GM12878 (cell line): ENCODE results near the gene ADGRG7. TPM values are rescaled to one million over a fixed set of nuclear protein-coding genes. Genes with fewer than 3 reads are reported as not detected.

ENCODE experiments used
- ATAC-seq: fragments of 200-7000 bp; cut with Tn5 transposase; 3 replicates; pipeline ENCODE4 v1.9.1; 2020; ENCODE audit warnings: mild to moderate bottlenecking, moderate library complexity
- BruUV-seq: library from RNA; stranded (reverse); fragments of 400-500 nt; replicated peaks from 2 replicates; lab custom pipeline; 2021; lab: Mats Ljungman, UMichigan
- CTCF ChIA-PET: fragments of 300-600 bp; sonication (Branson Sonifier 250); formaldehyde crosslinking; extraction: SDS; loops from one replicate; lab custom pipeline; 2021; ENCODE audit warnings: inconsistent platforms; lab: Yijun Ruan, JAX
- POLR2A ChIA-PET: fragments of 350-600 bp; formaldehyde crosslinking; extraction: SDS; loops from one replicate; lab custom pipeline; 2021; ENCODE audit warnings: inconsistent platforms; lab: Charles Lee
- RAD21 ChIA-PET: fragments of 300-600 bp; sonication (Branson Sonifier 250); formaldehyde crosslinking; loops from one replicate; lab custom pipeline; 2023; ENCODE audit warnings: antibody characterized with exemption; ENCODE audit not compliant: unreplicated experiment; lab: Charles Lee
- SMC1A ChIA-PET: fragments of 300-600 bp; sonication (Branson Sonifier 250); formaldehyde crosslinking; loops from one replicate; lab custom pipeline; 2023; ENCODE audit not compliant: unreplicated experiment, uncharacterized antibody; lab: Charles Lee
- DNase-seq: peaks from one replicate; pipeline ENCODE4 v3.0.0-alpha.2; 2011; ENCODE audit warnings: low read depth, low spot score
- FAIRE-seq: peaks from 3 replicates; lab custom pipeline; 2011; peaks lifted over from hg19 to GRCh38; lab: Jason Lieb, UNC
- H2AFZ ChIP-seq: 2 replicates; pipeline ENCODE4 v1.6.0; 2011; ENCODE audit warnings: low read depth, low read length, control low read depth; ENCODE audit not compliant: control insufficient read depth
- H3K27ac ChIP-seq: 2 replicates; pipeline ENCODE4 v1.5.1; 2011; ENCODE audit warnings: control low read depth; ENCODE audit not compliant: control insufficient read depth, insufficient read depth
- H3K27me3 ChIP-seq, 2 experiments: replicated peaks in 1 of 2; 2 replicates each; pipeline versions ENCODE4 v1.6.0 to v1.6.1; 2011; ENCODE audit warnings: low read length in 1 of 2; ENCODE audit not compliant: control insufficient read depth in 2 of 2, insufficient read depth in 2 of 2
- H3K36me3 ChIP-seq, 2 experiments: 2 replicates each; pipeline ENCODE4 v1.5.1; 2011; ENCODE audit warnings: low read length in 1 of 2; ENCODE audit not compliant: control insufficient read depth in 2 of 2, insufficient read depth in 2 of 2
- H3K4me1 ChIP-seq: 2 replicates; pipeline ENCODE4 v1.6.1; 2011; ENCODE audit warnings: mild to moderate bottlenecking, low read length, moderate library complexity, mixed read lengths; ENCODE audit not compliant: control insufficient read depth, insufficient read depth
- H3K4me2 ChIP-seq: 2 replicates; pipeline ENCODE4 v1.6.0; 2011; ENCODE audit warnings: control low read depth; ENCODE audit not compliant: control insufficient read depth, insufficient read depth
- H3K4me3 ChIP-seq: fragments of 200-600 bp; sonication (generic); 2 replicates; pipeline ENCODE4 v1.5.1; 2016
- H3K79me2 ChIP-seq: 2 replicates; pipeline ENCODE4 v1.6.0; 2011; ENCODE audit warnings: low read length; ENCODE audit not compliant: control insufficient read depth, insufficient read depth
- H3K9ac ChIP-seq: 2 replicates; pipeline ENCODE4 v1.8.0; 2011; ENCODE audit warnings: low read length, control low read depth, mixed read lengths; ENCODE audit not compliant: control insufficient read depth, insufficient read depth
- H3K9me3 ChIP-seq: replicated peaks from 3 replicates; pipeline ENCODE4 v1.5.1; 2011; ENCODE audit warnings: mild to moderate bottlenecking, low read length; ENCODE audit not compliant: control insufficient read depth, insufficient read depth
- H4K20me1 ChIP-seq: 2 replicates; pipeline ENCODE4 v1.6.0; 2011; ENCODE audit not compliant: control insufficient read depth, insufficient read depth
- CREB1 ChIP-seq: IDR thresholded peaks from 2 replicates; pipeline ENCODE4 v1.6.1; 2012; ENCODE audit warnings: low read depth, mild to moderate bottlenecking, inconsistent platforms
- DPF2 ChIP-seq: fragments of 450-650 bp; IDR thresholded peaks from 2 replicates; pipeline ENCODE4 v1.6.1; 2017; ENCODE audit warnings: mild to moderate bottlenecking
- E4F1 ChIP-seq: fragments of 450-650 bp; IDR thresholded peaks from 2 replicates; pipeline ENCODE4 v1.6.1; 2018; ENCODE audit warnings: borderline replicate concordance, mild to moderate bottlenecking; ENCODE audit not compliant: partially characterized antibody
- EGR1 ChIP-seq, 2 experiments: IDR thresholded peaks; 1 replicate in 1 of 2; 2 replicates in 1 of 2; pipeline ENCODE4 v1.6.1; 2011 to 2012; ENCODE audit warnings: low read depth in 2 of 2, low read length in 2 of 2, borderline replicate concordance in 1 of 2, mild to moderate bottlenecking in 1 of 2, moderate library complexity in 1 of 2
- ELK1 ChIP-seq: IDR thresholded peaks from 2 replicates; pipeline ENCODE4 v1.6.1; 2012; ENCODE audit warnings: low read depth, low read length, improper control_type of control experiment
- FOXM1 ChIP-seq: IDR thresholded peaks from 2 replicates; pipeline ENCODE4 v1.6.1; 2012; ENCODE audit warnings: low read depth, mild to moderate bottlenecking, inconsistent platforms, low read length, moderate library complexity
- JUNB ChIP-seq: IDR thresholded peaks from 2 replicates; pipeline ENCODE4 v1.6.1; 2016; ENCODE audit warnings: antibody characterized with exemption, mild to moderate bottlenecking
- JUND ChIP-seq: IDR thresholded peaks from 2 replicates; pipeline ENCODE4 v1.6.1; 2012; ENCODE audit warnings: low read depth, mild to moderate bottlenecking, low read length, improper control_type of control experiment, moderate library complexity
- KAT2A ChIP-seq: conservative IDR thresholded peaks from 2 replicates; pipeline ENCODE4 v1.6.1; 2011; ENCODE audit warnings: low read depth, low read length; ENCODE audit not compliant: control insufficient read depth
- KLF5 ChIP-seq: fragments of 450-650 bp; IDR thresholded peaks from 2 replicates; pipeline ENCODE4 v1.6.1; 2014; ENCODE audit warnings: mild to moderate bottlenecking; ENCODE audit not compliant: partially characterized antibody
- MTA2 ChIP-seq: fragments of 450-650 bp; IDR thresholded peaks from 2 replicates; pipeline ENCODE4 v1.6.1; 2016; ENCODE audit warnings: low read depth, mild to moderate bottlenecking, moderate library complexity
- NFIC ChIP-seq: IDR thresholded peaks from 2 replicates; pipeline ENCODE4 v1.6.1; 2012; ENCODE audit warnings: low read depth, mild to moderate bottlenecking, inconsistent platforms, low read length, moderate library complexity
- RBBP5 ChIP-seq: fragments of 200-600 bp; sonication (generic); conservative IDR thresholded peaks from 2 replicates; pipeline ENCODE4 v1.6.1; 2016
- RCOR1 ChIP-seq: conservative IDR thresholded peaks from 2 replicates; pipeline ENCODE4 v1.6.1; 2012; ENCODE audit warnings: low read depth, low read length, improper control_type of control experiment
- RFX5 ChIP-seq: IDR thresholded peaks from 2 replicates; pipeline ENCODE4 v1.6.1; 2011; ENCODE audit warnings: low read depth, low read length, improper control_type of control experiment
- USF1 ChIP-seq: IDR thresholded peaks from 2 replicates; pipeline ENCODE4 v1.6.1; 2011; ENCODE audit warnings: borderline replicate concordance, low read depth, mild to moderate bottlenecking, moderate library complexity, mixed read lengths, low read length; ENCODE audit not compliant: insufficient read depth; ENCODE audit errors: extremely low read length
- ZBTB40 ChIP-seq: fragments of 450-650 bp; IDR thresholded peaks from 2 replicates; pipeline ENCODE4 v1.6.1; 2016; ENCODE audit warnings: mild to moderate bottlenecking, moderate library complexity, borderline replicate concordance
- ZNF217 ChIP-seq: fragments of 450-650 bp; IDR thresholded peaks from 2 replicates; pipeline ENCODE4 v1.6.1; 2017; ENCODE audit warnings: antibody characterized with exemption, mild to moderate bottlenecking
- WGBS: methylation state at CpG from one replicate; pipeline ENCODE4 v1.1.6; 2016; ENCODE audit warnings: low lambda C conversion rate; ENCODE audit not compliant: insufficient replicate concordance, insufficient coverage; ENCODE audit errors: missing lambda C conversion rate; 5-methylcytosine and 5-hydroxymethylcytosine counted together
- in situ Hi-C: fragments of 300-500 bp; cut with MboI; formaldehyde crosslinking; loops from 9 replicates; pipeline ENCODE4 v1.14.3; 2018; ENCODE audit warnings: mixed read lengths
- intact Hi-C: fragments of 100-400 bp; cut with micrococcal nuclease; formaldehyde crosslinking; loops from one replicate; pipeline ENCODE4 v1.14.2; 2022; ENCODE audit not compliant: unreplicated experiment
- polyA plus RNA-seq, 11 experiments: library from polyadenylated mRNA; depleted of rRNA in 4 of 11; unstranded in 6 of 11; stranded (reverse) in 5 of 11; fragments of >200 nt; fragmentation: Nextera tagmentation in 4 of 11; fragmentation: Illumina TruSeq in 1 of 11; extraction: Ambion mirVana in 4 of 11; extraction: Trizol in 1 of 11; gene quantifications; 1 replicate in 1 of 11; 2 replicates in 10 of 11; pipeline versions ENCODE4 v1.2.1 to v1.2.3, GENCODE V29; 2011 to 2016; ENCODE audit warnings: inconsistent platforms in 2 of 11, missing spikeins in 2 of 11, low read depth in 1 of 11
- total RNA-seq, 4 experiments: library from RNA; depleted of rRNA in 3 of 4; stranded (reverse); fragments of >200 nt in 3 of 4; fragmentation: Illumina TruSeq in 1 of 4; extraction: Trizol in 1 of 4; gene quantifications; 2 replicates each; pipeline versions ENCODE4 v1.2.1 to v1.2.3, GENCODE V29; 2013 to 2021

ADGRG7 gene
- total and polyA plus RNA-seq, 10 of the 15 experiments (the other 5 are each of a cell fraction or from before 2014, with no cell fraction given), result 0.02 to 0.21 (median 0.14) TPM; not detected in 7

GRCh38 chr3:100627491-100627890 is 18.1 kb downstream of the ADGRG7 start:
- no peaks in the 10 kb centered on the region for H3K9me3 ChIP-seq
- H3K4me2 ChIP-seq, result no peak overlapping the region
- intact Hi-C loops (no loop called here), in situ Hi-C loops (no loop called here)
- CTCF ChIA-PET, result no interaction called here
- no peaks in the 10 kb centered on the region for H3K79me2 ChIP-seq
- no peak for DNase-seq
- RAD21 ChIA-PET, result no interaction called here
- no peak overlapping the region for H3K4me3 ChIP-seq
- POLR2A ChIA-PET, result no interaction called here
- H3K4me1 ChIP-seq, result no peaks in the 10 kb centered on the region
- H3K27ac ChIP-seq, result no peak overlapping the region
- no peaks in the 10 kb centered on the region for H3K36me3 ChIP-seq
- H3K27me3 ChIP-seq, result no peaks in the 10 kb centered on the region
- WGBS, result 18% methylated on average over 2 of the region's 2 CpGs
- H2AFZ ChIP-seq, result no peak overlapping the region
- SMC1A ChIA-PET, result interaction anchor here (0.7 to 0.9 kb wide), 2 partner anchors 25 to 165 kb away, joined by 3 read pairs; no protein-coding TSS in a partner anchor
- H4K20me1 ChIP-seq, result no peaks in the 10 kb centered on the region
- BruUV-seq, result no TSS peak
- no peak for ATAC-seq
- H3K9ac ChIP-seq, result no peak overlapping the region
- FAIRE-seq, result no peak
- no peak for TF ChIP-seq RCOR1
- TF ChIP-seq CREB1, result no peak
- TF ChIP-seq JUNB, result no peak
- no peak for TF ChIP-seq KLF5
- TF ChIP-seq RBBP5, result no peak
- TF ChIP-seq ZNF217, result no peak
- TF ChIP-seq FOXM1, result no peak
- no peak for TF ChIP-seq USF1
- TF ChIP-seq NFIC, result no peak
- no peak for TF ChIP-seq KAT2A
- no peak for TF ChIP-seq DPF2
- TF ChIP-seq E4F1, result no peak
- no peak for TF ChIP-seq MTA2
- TF ChIP-seq JUND, result no peak
- TF ChIP-seq ZBTB40, result no peak
- no peak for TF ChIP-seq EGR1 (IDR thresholded peaks at IDR 0.05; ENCODE audit: borderline replicate concordance in 1 of 2, low read depth in 2 of 2, low read length in 2 of 2)
- no peak for TF ChIP-seq RFX5
- no peak for TF ChIP-seq ELK1
